Measurements from ENCODE around the gene GABRG3. TPM values are rescaled to one million over a fixed set of nuclear protein-coding genes. Genes with fewer than 3 reads are reported as not detected.

Gene GABRG3
- total RNA-seq, 3 donors from 2014 or later: 0.15 to 0.33 TPM; not detected in 1

- H3K27me3 ChIP-seq: no peaks in the 10 kb centered on the region
- no peak overlapping the region for H3K27ac ChIP-seq
- no peak overlapping the region for H3K4me3 ChIP-seq
- H3K36me3 ChIP-seq: no peaks in the 10 kb centered on the region
- DNase-seq (ENCODE audit: low spot score in 2 of 2): no peak
- TF ChIP-seq, protein P1, sequence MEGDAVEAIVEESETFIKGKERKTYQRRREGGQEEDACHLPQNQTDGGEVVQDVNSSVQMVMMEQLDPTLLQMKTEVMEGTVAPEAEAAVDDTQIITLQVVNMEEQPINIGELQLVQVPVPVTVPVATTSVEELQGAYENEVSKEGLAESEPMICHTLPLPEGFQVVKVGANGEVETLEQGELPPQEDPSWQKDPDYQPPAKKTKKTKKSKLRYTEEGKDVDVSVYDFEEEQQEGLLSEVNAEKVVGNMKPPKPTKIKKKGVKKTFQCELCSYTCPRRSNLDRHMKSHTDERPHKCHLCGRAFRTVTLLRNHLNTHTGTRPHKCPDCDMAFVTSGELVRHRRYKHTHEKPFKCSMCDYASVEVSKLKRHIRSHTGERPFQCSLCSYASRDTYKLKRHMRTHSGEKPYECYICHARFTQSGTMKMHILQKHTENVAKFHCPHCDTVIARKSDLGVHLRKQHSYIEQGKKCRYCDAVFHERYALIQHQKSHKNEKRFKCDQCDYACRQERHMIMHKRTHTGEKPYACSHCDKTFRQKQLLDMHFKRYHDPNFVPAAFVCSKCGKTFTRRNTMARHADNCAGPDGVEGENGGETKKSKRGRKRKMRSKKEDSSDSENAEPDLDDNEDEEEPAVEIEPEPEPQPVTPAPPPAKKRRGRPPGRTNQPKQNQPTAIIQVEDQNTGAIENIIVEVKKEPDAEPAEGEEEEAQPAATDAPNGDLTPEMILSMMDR (IDR thresholded peaks at IDR 0.05): no peak
- TF ChIP-seq POLR2A (IDR thresholded peaks at IDR 0.05) (no peak), POLR2AphosphoS5 (IDR thresholded peaks at IDR 0.05) (no peak)
- H3K4me1 ChIP-seq: no peaks in the 10 kb centered on the region
- intact Hi-C loops (cut with DNase I; ENCODE audit: low total_unique reads): no loop called here
- no peaks in the 10 kb centered on the region for H3K9me3 ChIP-seq
Observed at GRCh38 chr15:27196691-27197090, 225.7 kb downstream of the GABRG3 start.

DNA sequence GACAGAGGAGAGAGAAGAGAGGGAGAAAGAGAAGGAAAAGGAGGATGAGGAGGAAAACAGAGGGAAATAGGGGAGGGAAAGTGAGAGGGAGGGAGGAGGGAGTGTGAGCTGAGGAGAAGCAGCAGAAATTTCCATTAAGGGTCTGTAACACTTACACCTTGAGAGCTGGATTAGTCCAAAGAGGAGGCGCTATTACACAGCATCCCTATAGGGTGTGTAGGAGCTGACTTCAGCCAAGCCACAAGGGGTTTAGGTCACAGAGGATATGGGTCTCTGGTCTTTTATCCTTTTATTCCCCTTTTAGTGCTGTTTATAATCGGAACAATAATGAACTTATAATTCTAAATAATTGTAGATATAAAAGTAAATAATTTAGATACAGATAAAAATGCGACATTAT, 230.4 kb downstream of the GABRG3 start:
- intact Hi-C loops (cut with DNase I; ENCODE audit: low total_unique reads): no loop called here
- H3K27me3 ChIP-seq: no peaks in the 10 kb centered on the region
- H3K36me3 ChIP-seq: no peaks in the 10 kb centered on the region
- TF ChIP-seq, protein P1 (IDR thresholded peaks at IDR 0.05): no peak
- no peak overlapping the region for H3K4me3 ChIP-seq
- DNase-seq (ENCODE audit: low spot score in 2 of 2): no peak
- no peaks in the 10 kb centered on the region for H3K9me3 ChIP-seq
- H3K4me1 ChIP-seq: no peaks in the 10 kb centered on the region
- no peak overlapping the region for H3K27ac ChIP-seq

DNA sequence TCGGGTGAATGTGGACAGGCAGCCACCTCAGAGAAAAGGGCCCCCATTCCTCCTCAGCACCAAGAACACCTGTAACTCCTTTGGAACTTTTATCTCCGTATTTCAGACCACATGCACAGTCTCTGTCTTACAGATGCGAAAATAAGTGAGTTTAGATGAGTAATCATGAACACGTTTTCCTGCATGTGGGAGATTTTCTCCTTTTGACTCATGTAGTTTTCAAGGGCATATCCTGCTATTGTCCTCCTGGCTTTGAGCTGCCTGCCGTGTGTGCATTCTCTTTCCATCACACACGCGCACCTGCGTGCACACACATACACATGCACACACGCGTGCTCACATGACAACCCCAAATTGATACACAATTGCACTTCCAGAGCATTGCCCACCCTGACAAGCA, 239.2 kb downstream of the GABRG3 start:
- Histone ChIP-seq H3K27me3 (no peaks in the 10 kb centered on the region), H3K9me3 (peaks cover 0 to 6% of the 10 kb centered on the region in 2 donors), H3K36me3 (no peaks in the 10 kb centered on the region), H3K4me3 (no peak overlapping the region), H3K27ac (no peak overlapping the region), H3K4me1 (no peaks in the 10 kb centered on the region)
- TF ChIP-seq, protein P1 (IDR thresholded peaks at IDR 0.05): no peak
- no peak for TF ChIP-seq POLR2AphosphoS5 (IDR thresholded peaks at IDR 0.05)
- no peak for TF ChIP-seq POLR2A (IDR thresholded peaks at IDR 0.05)
- intact Hi-C loops (cut with DNase I; ENCODE audit: low total_unique reads): no loop called here
- no peak for DNase-seq (ENCODE audit: low spot score in 2 of 2)

GRCh38 chr15:27214032-27214431, 243.1 kb downstream of the GABRG3 start:
- DNase-seq (ENCODE audit: low spot score in 2 of 2): no peak
- intact Hi-C loops (cut with DNase I; ENCODE audit: low total_unique reads): no loop called here
- H3K36me3 ChIP-seq: no peaks in the 10 kb centered on the region
- H3K4me1 ChIP-seq: no peaks in the 10 kb centered on the region
- no peak overlapping the region for H3K4me3 ChIP-seq
- TF ChIP-seq POLR2A (IDR thresholded peaks at IDR 0.05) (no peak), POLR2AphosphoS5 (IDR thresholded peaks at IDR 0.05) (no peak)
- TF ChIP-seq, protein P1 (IDR thresholded peaks at IDR 0.05): no peak
- no peaks in the 10 kb centered on the region for H3K27me3 ChIP-seq
- H3K27ac ChIP-seq: no peak overlapping the region
- peaks cover 0 to 6% of the 10 kb centered on the region in 2 donors for H3K9me3 ChIP-seq

- intact Hi-C loops (cut with DNase I; ENCODE audit: low total_unique reads): no loop called here
- Histone ChIP-seq H3K27me3 (no peaks in the 10 kb centered on the region), H3K36me3 (no peaks in the 10 kb centered on the region), H3K4me1 (no peaks in the 10 kb centered on the region), H3K27ac (no peak overlapping the region), H3K9me3 (peaks cover 0 to 6% of the 10 kb centered on the region in 2 donors), H3K4me3 (no peak overlapping the region)
- DNase-seq (ENCODE audit: low spot score in 2 of 2): no peak
- TF ChIP-seq, protein P1 (IDR thresholded peaks at IDR 0.05): no peak
- no peak for TF ChIP-seq POLR2A (IDR thresholded peaks at IDR 0.05)
- TF ChIP-seq POLR2AphosphoS5 (IDR thresholded peaks at IDR 0.05): no peak
Observed at GRCh38 chr15:27214961-27215360, 244.0 kb downstream of the GABRG3 start.

All from breast epithelium (tissue), 4 donors.